ENCODE data around the gene PRKAR1B.

The PRKAR1B gene

DNA sequence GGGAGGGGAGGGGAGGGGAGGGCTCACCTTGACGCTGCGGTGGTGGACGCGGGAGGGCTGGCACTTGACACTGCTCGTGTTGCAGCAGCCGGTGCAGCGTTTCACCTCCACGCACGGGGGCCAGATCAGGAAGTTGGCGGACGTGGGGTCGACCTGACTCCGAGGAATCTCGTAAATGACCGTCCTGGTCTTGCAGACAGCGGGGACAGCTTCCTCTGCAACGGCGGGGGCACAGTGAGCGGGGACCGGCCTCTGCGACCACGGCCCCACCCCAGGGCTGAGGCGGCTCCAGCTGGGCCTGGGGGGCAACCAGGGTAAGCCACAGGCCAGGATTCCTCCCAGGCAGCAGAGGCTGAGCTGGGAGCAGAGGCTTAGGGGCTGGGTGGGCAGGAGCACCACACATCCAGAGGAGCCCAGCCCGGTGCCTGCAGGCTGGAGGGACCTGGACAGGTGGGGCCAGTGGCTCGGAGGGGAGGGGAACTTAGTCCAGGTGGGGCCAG, 216.2 kb downstream of the PRKAR1B start:
- no peak for DNase-seq (ENCODE audit: low read depth, low spot score)

DNA sequence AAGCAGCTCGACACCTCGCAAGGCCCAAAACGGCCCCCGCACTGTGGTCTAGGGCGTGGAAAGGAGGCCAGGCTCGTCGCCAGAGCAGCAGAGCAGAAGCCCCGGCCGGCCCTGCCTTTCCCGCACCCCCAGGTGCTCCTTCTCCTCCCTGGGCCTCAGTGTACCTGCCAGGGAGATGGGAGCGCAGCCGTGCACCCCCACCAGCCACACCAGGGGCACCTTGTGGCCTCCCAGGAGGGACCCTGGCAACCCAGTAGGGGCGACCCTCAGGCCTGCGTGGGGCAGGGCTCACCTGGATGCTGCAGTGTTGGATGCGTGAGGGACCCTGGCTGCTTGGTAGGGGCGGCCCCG, 217.0 kb downstream of the PRKAR1B start:
- no peak for DNase-seq (ENCODE audit: low read depth, low spot score)

DNA sequence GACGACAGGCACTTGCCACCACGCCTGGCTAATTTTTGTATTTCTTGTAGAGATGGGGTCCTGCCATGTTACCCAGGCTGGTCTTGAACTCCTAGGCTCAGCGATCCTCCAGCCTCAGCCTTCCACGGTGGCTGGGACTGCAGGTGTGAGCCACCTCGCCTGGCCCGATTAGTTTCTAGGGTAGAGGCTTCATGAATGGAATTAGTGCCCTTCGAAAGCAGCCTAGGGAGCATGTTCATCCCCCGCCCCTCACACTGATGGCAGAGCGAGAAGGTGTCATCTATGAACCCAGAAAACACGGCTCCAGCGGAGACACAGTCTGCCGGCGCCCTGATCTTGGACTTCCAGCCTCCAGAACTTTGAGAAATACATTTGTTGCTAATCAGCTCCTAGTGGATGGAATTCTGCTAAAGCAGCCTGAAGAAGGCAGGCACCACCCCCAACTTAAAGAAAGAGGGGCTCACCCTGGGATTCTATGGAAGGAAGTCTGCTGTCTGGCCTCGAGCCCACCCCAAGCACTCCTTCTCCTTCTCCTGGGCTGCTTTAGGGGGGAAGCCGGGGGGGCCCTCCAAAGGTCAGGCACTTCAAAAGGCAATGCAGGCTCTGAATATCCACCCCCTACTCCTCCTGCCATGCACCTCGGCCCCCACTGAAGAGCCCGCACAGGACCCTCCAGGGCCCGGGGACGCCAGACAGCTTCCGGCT, 217.5 kb downstream of the PRKAR1B start:
- DNase-seq (ENCODE audit: low read depth, low spot score): no peak

DNA sequence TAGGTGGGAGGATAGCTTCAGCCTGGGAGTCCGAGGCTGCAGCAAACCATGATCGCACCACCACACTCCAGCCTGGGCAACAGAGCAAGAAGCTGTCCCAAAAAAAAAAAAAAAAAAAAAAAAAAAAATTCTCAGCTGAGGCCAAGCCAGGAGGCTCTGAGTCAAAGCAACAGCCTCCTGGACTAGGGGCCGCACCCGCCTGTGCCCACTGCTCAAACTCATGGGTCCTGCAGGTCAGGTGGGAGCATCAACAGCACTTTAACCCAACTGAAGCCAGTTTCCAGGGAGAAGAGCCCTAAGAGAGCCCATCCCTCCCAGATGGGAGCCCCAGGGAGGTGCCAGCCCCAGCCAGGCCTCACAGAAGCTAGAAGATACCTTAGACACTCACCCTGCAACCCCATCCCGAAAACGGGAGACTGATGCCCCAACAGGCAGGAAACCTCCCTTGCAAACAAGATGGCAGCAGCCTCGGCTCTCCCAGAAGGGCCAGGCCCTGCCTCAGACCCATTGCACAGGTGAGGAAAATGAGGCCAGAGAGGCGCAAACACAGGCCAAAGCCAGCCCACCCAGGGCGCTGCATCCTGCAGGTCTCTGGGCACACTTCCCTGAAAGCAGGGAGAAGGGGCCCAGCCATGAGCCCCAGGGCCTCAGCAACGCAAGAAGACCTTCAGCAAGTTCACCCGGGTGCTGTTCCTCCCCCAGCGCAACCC, 218.5 kb downstream of the PRKAR1B start:
- no peak for DNase-seq (ENCODE audit: low read depth, low spot score)

DNA sequence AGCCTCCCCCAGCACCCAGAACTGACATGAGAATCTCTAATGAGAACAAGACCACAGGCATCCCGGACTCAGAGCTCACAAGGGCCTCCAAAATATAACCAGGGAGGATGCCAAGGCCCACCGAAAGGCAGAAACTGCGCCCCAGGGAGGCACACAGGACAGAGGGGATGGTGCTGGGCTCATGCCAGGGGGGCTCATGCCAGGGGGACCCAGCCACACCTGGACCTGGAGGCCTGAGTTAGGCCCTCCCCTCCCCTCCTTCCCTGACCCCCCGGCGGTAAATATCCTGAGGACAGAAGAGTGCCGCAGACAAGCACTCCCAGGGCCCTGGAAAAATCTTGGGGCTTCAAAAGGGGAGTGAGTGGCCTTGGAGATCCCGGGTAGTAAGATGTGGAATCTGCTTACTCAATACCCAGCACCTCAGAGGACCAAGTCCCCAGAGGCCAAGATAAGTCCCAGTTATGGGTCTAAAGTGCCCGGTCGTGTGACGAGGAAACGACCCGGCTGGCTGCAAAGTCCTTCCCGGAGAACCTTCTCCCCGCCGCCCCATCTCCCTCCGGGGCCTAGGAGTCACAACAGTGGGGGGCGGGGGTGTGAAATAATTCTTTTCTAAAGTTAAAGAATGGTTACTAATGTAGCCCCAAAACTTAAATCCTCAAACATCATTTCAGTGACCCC, 219.3 kb downstream of the PRKAR1B start:
- DNase-seq (ENCODE audit: low read depth, low spot score): no peak

DNA sequence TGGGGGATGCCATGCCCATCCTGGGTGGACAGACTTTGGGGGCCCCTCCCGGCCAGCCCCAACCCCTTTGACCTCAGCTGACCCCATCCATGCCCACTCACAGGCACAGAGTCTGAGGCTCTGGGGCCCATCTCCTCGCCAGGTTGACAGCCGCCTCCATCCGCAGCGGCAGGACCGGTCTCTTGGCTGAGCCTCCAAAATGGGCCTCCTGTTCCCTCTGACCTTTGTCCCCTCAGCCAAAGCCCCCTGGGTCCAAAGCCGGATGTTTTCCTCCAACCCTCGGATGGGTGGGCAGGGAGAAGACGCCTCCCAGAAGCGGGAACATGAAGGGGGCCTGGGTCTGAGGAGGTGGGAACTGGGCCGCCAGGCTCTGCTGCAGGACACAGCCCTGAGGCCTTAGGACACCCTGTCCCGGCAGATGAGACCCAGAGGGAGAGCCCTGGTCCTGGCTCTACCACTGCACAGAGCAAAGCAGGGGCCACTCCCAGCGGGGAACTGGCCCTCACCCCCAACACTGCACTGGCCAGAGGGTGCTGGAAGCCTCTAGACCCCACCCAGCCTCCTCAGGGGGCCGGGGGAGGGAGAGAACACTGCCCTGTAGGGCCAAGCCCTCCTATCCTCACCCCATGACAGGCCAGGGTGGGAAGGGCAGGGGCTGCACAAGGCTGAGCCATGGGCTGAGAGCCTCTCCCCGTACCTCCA, 220.0 kb downstream of the PRKAR1B start:
- DNase-seq (ENCODE audit: low read depth, low spot score): no peak

DNA sequence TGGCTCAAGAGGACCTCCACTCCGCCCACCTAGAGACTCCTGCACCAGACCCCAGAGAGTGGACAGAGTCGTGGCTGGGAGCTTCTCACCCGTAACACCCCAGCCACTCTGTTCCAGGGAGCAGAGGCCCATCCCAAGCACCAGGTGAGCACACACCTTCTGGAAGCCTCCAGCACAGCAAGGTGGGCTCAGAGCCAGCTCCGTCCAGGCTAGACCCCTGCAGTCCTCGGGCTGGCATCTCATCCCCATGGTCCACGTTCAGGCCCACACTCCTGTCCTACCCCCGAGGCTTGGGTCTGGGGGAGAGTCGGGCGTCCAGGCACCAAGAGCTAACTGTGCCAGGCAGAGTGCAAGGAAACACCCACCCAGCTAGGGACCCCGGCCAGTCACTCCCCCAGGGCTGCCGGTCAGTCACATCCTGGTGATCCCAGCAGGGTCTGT, 220.7 kb downstream of the PRKAR1B start:
- DNase-seq (ENCODE audit: low read depth, low spot score): no peak

DNA sequence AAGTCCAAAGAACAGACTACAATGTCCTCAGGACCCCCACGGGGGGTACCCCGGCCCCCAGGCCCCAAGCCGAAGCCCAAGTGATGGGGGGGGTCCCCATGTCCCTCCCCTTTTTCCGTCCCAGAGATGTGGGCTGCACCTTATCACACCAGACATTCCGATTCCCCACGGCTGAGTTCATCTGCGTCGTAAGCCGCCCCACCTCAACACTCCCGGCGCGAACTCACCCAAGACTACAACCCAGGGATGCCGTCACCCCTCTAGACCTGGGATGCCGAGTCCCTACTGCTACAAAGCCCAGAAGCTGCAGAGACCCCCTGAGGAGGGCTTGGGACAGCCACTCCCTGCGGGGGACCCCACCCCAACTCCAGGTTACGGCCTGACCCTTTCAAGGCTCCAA, 221.9 kb downstream of the PRKAR1B start:
- no peak for DNase-seq (ENCODE audit: low read depth, low spot score)

DNA sequence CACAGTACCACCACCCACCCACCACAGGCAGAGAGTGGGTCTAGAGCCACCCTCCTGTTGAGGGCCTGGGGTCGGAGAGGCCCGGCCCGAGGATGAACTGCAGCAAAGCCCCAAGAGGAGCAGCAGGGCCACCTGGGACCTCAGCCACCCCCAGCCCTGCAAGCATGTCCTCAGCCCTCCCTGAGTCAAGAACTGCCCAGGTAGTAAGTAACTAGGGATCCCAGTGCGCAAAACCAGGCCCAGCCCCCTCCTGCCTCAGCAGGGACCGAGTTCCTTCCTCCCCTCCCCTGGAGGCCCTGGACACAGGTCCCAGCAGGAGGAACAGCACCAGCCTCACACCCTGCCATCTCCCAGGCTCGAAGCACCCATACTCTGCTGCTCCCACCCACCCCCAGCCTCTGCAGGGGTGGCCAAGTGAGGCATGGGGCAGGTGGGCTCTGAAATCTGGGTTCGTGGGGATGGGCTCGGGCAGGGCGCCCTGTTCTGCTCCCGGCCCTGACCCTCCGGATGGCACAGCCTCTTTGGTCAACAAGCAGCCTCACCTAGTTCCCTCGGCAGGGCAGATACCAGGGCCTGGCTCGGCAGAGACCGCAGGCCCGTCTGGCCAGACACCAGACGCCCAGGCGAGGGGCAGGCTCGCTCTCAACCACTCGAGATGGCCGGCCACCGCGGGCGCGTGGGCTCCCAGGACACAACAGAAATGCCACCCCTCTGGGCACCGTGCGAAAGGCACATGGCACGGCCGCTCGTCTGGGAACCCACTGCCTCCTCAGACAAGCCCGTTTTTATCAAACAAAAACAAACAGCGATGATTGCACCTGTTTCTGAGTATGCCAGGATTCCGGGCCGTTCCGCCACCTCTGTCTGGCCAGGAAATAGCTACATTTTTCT, 222.6 kb downstream of the PRKAR1B start:
- DNase-seq (ENCODE audit: low read depth, low spot score): no peak

DNA sequence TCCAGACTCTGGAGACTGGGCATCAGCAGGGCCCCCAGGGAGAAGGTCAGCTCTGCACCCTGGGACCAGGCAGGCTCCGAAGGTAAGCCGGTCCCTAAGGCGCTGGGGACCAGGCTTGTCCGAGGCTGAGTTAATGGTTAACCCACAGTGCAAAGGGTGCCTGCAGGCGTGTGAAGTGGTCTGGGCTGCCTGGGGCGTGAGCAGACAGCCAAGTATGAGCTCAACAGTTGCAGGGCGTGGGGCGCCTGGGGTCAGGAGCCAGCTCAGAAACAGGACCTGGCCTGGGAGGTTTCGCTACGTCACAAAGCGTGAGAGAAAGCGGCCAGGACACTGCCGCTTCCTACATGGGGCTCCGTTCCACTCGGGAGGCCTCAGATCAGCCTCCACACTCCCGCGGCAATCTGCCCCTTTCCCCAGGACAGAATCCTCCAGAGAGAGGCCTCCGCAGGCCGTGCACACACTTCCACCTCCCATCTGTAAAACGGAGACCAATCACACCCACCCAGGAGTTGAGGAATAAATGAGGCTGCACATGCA, 223.4 kb downstream of the PRKAR1B start:
- no peak for DNase-seq (ENCODE audit: low read depth, low spot score)

DNA sequence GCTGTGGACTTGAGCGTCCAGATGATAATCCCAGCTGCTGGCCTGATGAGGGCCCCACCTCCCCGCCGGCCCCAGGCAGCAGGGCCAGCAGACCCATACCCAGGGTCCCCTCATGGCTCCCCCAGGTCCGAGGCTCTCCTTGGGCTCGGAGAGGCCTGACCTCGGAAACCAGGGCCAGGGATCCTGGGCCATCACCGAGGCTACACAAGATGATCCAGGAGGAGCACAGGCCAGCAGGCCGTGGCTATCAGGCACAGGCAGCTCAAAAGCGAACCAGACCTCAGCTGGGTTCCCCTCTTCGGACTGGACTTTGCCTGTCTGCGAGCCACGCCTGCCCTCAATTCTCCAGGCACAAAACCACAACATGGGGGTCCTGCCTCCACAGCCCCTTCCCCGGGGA, 224.8 kb downstream of the PRKAR1B start:
- DNase-seq (ENCODE audit: low read depth, low spot score): no peak

DNA sequence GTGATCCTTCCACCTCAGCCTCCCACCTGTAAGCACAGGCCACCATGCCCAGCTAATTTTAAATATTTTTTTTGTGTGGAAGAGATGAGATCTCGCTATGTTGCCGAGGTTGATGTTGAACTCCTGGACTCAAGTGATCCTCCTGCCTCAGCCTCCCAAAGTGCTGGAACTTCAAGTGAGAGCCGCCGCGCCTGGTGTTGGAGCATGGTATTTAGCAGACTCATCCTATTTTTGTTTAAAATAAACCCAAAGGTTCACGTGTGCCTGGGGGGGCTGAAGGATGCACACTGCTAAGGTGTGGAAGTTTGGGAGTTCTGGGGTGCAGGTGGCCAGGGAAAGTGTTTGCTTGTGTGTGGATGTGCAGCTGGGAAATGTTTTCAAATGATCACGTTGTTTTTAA, 225.6 kb downstream of the PRKAR1B start:
- no peak for DNase-seq (ENCODE audit: low read depth, low spot score)

DNA sequence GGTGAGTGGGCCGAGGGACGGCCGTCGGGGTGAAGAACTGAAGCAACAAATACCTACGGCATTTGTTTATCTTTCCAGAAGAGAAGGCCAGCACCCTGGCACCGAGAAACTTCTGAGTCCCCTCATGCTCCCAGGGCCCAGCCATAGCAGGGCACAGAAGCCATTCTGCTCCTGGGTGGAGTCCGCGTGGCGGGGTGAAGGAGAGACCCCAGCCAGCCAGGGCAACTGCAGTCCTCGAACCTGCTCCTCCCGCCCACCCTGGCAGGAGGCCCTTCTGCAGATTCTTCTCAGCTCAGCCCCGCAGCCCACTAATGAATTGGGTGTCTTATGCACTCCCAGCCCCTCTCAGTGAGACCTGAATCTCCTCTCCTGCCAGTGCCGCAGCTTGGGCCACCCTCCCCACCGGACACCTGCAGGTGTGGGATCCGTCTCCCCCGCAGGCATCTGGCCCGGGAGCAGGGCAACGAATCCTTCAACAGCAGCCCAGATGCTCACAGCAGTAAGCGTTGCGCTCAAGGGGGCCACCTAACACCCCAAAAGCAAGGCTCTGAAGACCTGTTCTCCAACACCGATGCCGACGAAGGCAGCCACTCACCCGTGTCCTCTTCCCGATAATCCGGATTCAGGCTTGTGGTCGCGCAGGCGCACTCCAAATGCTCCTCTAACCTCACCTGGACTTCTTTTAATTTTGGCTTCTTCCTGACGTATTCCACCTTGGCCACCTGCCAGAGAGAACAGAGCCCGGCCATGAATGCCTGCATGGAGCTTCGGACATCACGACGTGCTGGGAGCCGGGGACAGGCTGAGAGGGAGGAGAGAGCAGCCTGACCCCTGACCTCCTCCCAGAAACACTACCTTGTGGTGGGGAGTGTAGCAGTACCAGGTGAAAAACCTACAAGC, 226.3 kb downstream of the PRKAR1B start:
- no peak for DNase-seq (ENCODE audit: low read depth, low spot score)

DNA sequence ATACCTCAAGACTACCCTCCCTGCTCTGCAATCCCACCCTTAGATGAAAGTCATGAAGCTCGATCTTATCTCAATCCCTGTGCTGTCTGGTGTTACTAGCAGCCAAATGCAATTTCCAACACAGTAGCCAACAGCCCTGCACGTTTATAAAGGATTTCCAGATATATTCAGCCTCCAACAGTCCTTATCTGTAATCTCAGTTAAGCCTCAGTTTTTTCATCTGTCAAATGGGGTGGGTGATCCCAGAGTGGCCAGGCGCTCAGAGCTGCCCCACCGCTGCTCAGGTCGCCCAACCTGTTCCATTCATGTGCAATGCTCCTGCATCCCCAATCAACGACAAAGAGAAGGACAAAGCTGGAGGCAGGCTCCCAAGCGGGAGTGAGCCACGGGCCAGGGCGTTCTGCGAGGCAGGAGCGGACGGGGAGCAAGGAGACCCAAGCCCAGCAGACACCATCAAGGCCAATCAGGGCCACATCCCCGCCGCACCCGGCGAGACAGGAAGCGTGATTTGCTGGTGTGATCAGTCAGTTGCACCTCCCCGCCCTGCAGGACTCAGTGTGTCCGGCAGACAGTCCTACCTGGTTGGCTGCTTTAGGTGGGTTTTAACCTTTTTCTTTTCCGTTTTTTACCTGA, 227.1 kb downstream of the PRKAR1B start:
- DNase-seq (ENCODE audit: low read depth, low spot score): no peak
